LNCAP (cell line): ENCODE measurements around the gene ABHD15.

Experiments
- TF ChIP-seq, protein P1 (sequence below): fragments of 450-650 bp; IDR thresholded peaks from 2 replicates; pipeline ENCODE4 v1.5.1; 2017; ENCODE audit warnings: mild to moderate bottlenecking

The ABHD15 gene

GRCh38 chr17:29566473-29567303, at the start of gene ABHD15:
TSS of gene ABHD15 (minus strand) at chr17:29567037. CDS start at chr17:29566966, 71 bp downstream.
- TF ChIP-seq, protein P1, sequence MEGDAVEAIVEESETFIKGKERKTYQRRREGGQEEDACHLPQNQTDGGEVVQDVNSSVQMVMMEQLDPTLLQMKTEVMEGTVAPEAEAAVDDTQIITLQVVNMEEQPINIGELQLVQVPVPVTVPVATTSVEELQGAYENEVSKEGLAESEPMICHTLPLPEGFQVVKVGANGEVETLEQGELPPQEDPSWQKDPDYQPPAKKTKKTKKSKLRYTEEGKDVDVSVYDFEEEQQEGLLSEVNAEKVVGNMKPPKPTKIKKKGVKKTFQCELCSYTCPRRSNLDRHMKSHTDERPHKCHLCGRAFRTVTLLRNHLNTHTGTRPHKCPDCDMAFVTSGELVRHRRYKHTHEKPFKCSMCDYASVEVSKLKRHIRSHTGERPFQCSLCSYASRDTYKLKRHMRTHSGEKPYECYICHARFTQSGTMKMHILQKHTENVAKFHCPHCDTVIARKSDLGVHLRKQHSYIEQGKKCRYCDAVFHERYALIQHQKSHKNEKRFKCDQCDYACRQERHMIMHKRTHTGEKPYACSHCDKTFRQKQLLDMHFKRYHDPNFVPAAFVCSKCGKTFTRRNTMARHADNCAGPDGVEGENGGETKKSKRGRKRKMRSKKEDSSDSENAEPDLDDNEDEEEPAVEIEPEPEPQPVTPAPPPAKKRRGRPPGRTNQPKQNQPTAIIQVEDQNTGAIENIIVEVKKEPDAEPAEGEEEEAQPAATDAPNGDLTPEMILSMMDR: no peak

DNA sequence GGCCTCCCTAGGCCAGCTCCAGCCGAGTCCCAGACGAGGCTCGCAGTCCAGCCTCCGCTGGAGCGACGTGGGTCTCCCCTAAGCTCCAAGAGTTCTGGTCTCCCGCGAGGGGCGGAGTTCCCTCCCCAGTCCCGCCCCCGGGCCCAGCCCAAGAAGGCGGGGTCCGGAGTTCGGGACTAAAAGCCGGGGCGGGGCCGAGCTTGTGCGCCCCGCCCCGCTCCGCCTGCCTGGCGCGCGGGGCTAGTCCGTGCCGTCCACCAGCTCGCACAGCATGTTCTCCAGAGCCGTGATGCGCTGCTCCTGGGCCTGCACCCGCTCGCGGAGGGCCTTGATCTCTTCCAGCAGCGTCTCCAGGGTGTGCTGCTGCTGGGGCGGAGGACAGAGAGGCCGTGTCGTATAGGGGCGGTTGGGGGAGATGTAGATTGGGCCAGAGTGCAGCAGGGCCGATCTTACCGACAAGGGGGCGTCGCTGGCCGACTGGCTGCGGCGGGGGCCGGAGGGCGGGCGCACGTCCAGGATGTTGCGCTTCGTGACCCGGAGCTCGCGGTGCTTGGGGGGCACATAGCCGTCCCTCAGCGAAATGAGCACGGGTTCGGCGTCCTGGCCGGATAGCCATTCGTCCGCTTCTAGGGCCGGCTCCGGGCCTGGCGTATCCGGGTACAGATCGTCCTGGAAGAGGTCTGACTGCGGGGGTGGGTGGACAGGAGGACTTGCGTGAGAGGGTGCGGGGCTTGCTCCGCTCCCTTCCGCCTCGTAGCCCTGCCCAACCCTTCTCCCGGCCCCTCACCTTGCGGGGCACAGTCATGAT, 48.9 kb upstream of the ABHD15 start:
- TF ChIP-seq, protein P1: no peak

DNA sequence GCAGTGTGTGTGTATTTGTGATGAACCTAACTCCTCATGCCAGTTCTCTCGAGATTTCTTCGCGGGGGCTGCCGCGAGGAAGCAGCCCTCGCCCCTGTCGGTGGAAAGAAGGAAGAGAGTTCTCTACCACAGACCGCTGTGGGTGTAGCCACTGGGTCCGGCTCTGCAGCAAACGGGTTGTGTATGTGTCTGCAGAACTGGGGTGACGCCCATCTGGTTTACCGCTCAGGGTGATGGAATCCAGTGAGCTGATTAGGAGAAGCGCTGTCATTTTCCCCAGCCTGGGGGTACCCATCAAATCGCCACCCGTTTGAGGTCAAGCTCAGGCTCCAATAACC, 48.2 kb upstream of the ABHD15 start:
- TF ChIP-seq, protein P1: no peak

- TF ChIP-seq, protein P1: no peak
Measured at GRCh38 chr17:29614349-29615047, 47.7 kb upstream of the ABHD15 start.

GRCh38 chr17:29613856-29614255, 47.0 kb upstream of the ABHD15 start:
- TF ChIP-seq, protein P1: no peak

DNA sequence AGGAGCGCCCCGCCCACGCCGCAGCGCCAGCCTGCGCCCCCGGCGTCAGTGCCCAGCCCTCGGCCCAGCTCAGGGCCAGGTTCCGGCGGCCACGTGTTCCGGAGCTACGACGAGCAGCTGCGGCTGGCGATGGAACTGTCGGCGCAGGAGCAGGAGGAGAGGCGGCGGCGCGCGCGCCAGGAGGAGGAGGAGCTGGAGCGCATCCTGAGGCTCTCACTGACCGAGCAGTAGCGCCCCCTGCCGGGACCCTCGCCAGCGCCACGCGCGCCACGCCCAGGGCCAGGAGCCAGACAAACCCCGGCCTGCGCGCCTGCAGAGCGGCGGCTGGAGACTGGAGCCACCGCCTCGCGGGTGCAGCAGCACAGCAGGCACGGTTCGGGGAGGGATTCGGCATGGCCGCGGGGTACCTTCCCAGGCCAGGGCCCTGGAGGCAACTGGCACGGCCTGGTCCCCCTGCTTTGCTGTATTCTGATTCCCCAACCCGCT, 46.6 kb upstream of the ABHD15 start:
- TF ChIP-seq, protein P1: no peak
